Measurements from ENCODE around the gene TMEM74B.
"Not testable (repeated sequence)": the region's sequence is repeated elsewhere in the genome, so short reads cannot be mapped to it uniquely, and the experiment has no call there.

TMEM74B gene

DNA sequence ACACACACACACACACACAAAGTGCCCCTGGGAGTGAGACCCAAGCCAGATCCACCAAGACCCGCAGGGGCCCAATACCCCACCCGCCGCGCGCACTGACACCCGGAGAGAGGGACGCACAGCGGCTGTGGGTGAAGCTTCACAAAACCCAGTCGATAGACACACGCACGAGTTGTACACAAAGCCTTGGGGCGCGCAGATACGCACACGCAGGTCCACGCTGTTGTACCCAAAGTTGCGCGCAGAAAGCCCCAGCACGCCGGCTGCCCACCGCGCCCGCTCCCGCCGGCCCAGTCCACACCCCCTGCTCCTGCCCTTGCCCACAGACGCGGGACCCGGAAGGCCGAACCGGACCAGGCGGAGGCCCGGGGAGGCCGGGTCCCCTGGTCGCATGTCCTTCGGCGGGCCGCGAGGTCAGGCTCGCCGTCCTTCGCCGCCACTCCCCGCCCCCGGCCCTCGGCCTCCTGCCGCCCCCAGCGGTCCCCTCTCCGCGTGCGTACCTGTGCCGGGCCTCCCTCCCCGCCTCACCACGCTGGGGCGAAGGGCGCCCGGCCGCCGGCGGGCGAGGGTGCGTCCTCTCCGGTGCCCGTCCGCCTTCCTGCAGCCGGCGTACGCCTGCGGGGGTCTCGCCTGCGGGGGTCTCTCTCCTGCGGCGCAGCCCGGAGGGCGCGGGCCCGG lies at the start of gene TMEM74B:
TSS of gene TMEM74B (minus strand) at position 344 of the 678 bp plus-strand sequence. CDS start 1,180 bp downstream, outside the sequence.
- no peak for DNase-seq

- no peak for DNase-seq
Measured at GRCh38 chr20:1232286-1233111, 47.7 kb upstream of the TMEM74B start.

DNA sequence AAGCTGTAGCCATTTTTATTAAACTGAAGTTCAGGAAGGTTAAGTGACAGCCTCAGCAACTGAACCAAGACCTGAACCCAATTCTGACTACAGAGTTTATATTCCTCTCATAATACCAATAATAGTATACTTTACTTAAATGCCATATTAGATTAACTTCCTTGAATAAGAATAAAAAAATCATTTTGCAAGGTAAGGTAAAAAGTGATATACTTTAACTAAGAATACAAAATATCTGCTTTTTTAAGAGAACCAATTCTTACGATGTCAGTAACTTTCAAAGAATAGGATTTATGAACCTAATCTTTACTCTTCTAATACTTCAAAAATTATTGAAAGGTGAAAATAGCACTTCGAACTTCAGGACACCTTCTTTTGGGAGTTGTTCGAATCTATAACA lies 44.8 kb upstream of the TMEM74B start:
- no peak for DNase-seq

GRCh38 chr20:1225783-1226654 lies 41.2 kb upstream of the TMEM74B start, which contains the start of gene RAD21L1:
Gene RAD21L1, plus strand, starts transcription at chr20:1226044. Its CDS starts 2,410 bp downstream, at chr20:1228454.
- no peak for DNase-seq

DNA sequence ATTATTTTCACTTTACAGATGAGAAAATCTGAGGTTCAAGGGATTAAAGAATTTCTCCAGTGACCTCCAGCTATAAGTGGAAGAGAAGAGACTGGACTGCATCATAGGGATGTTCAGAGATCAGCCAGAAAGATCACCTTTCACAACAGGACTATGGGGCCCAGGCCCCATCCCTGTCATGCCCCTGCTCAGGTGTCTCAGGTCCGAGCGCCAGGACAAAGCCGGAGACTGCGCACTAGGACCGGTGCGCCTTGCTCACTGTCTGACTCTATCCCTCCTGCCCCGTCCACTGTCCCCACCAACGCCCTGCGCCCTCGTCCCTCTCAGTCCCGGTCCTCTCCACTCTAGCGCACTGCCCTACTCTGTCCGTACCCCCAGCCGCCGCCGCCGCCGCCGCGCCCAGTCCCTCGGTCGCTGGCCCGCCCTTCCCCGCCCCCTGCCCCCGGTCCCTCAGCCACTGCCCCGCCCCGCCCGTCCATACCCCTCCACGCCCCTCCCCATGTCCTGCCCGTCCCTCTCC lies 40.5 kb upstream of the TMEM74B start:
- DNase-seq: no peak

DNA sequence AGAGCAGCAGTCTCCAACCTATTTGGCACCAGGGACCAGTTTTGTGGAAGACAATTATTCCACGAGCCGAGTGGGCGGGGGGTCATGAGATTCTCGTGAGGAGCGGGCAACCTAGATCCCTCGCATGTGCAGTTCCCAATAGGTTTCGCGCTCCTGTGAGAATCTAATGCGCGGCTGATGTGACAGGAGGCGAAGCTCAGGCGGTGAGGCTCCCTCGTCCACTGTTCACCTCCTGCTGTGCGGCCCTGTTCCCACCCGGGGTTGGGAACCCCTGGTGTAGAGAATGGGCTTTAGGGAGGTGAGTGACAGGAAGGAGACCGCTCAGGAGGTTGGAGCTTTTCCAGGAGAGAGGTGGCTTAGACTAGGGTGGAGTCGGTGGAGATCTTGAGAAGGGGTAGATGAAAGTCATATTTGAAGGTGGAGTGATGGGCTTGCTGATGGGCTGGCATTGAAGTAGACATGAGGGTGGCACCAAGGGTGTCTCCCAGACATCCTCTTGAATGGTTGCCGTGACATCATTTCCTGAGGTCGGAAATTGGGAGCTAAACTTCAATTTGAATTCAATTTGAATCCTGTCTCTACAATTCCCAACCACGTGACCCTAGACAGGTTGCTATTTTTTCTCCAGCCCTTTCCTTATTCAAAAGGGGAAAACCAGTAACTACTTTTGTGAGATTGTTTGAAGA lies 39.6 kb upstream of the TMEM74B start:
- no peak for DNase-seq

GRCh38 chr20:1222750-1223149 lies 38.0 kb upstream of the TMEM74B start:
- DNase-seq: not testable (repeated sequence)

DNA sequence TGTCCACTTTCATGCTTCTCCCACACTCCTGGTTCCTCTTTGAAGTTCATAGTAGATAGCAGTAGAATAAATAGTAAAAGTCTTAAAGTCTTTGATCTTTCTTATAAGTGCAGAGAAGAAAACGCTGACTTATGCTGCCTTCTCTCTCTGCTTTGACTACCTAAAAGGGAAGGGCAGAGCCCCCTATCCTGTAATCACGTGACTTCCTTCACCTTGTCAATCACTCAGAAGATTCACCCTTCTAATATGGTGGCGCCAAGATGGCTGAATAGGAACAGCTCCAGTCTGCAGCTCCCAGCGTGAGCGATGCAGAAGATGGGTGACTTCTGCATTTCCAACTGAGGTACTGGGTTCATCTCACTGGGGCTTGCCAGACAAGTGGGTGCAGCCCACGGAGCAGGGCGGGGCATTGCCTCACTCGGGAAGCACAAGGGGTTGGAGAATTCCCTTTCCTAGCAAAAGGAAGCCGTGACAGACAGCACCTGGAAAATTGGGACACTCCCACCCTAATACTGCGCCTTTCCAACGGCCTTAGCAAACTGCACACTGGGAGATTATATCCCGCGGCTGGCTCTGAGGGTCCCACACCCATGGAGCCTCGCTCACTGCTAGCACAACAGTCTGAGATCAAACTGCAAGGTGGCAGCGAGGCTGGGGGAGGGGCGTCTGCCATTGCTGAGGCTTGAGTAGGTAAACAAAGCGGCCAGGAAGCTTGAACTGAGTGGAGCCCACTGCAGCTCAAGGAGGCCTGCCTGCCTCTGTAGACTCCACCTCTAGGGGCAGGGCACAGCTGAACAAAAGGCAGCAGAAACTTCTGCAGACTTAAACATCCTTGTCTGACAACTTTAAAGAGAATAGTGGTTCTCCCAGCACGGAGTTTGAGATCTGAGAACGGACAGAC lies 32.0 kb upstream of the TMEM74B start:
- DNase-seq: not testable (repeated sequence)

GRCh38 chr20:1215386-1216170 lies 30.8 kb upstream of the TMEM74B start:
- no peak for DNase-seq

GRCh38 chr20:1214838-1215261 lies 30.1 kb upstream of the TMEM74B start:
- no peak for DNase-seq

- no peak for DNase-seq
Measured at GRCh38 chr20:1212607-1213396, 28.0 kb upstream of the TMEM74B start.

- no peak for DNase-seq
Measured at GRCh38 chr20:1212023-1212422, 27.2 kb upstream of the TMEM74B start.

DNA sequence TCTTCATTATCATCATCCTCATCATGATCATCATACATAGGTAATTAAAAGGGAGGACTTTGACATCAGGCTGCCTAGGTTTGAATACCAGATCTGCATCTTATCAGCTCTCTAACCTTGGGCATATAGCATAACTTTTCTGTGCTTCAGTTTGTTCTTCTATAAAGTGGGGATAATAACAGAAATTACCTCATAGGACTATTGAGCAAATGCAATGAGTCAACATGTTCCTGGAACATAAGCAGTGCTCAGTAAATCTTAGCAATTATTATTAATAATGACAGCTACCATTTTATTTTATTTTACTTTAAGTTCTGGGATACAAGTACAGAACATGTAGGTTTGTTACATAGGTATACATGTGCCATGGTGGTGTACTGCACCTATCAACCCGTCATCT lies 25.7 kb upstream of the TMEM74B start:
- no peak for DNase-seq

DNA sequence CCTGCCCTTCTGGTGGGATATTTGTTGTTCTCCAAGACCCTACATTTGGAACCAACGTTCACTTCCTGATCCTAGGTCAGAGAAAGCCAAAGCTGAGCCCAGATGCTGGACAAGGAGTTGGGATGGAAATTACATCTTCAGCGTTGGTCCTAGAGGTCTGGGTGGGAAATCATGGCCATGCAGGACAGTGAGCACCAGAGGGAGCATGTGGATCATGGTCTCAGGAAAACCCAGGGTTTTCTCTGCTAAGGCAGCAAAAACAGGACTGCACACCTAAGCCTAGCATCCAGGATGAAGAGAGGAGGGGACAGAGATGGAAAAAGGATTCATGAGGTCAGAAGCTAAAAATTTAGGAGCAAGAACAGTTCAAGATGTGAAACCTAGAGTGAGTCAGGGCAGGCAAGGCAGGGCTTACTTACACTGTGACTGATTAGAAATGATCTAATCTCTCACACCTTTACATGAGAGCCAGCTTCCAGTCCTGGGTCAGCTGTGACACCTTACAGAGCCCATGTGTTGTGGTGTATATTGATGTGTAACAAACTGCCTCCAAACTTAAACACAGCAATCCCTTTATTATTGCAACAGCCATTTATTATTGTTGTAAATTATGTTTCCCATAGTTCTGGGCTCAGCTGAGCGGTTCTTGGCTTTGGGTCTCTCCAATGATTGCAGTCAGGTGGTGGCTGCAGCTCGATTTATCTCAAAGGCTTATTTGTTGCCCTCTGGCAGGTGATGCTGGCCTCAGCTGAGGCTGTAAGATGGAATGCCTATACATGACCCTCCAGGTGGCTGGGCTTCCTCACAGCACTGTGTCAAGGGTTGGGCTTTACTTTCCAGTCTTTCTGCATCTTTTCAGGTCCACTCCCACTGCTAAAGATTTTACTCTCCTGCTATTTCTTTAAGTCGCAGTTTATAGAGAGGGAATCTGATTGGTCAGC lies 24.9 kb upstream of the TMEM74B start:
- DNase-seq: no peak

GRCh38 chr20:1207293-1207878 lies 22.6 kb upstream of the TMEM74B start:
- DNase-seq: no peak

GRCh38 chr20:1206366-1207148 lies 21.8 kb upstream of the TMEM74B start:
- no peak for DNase-seq

DNA sequence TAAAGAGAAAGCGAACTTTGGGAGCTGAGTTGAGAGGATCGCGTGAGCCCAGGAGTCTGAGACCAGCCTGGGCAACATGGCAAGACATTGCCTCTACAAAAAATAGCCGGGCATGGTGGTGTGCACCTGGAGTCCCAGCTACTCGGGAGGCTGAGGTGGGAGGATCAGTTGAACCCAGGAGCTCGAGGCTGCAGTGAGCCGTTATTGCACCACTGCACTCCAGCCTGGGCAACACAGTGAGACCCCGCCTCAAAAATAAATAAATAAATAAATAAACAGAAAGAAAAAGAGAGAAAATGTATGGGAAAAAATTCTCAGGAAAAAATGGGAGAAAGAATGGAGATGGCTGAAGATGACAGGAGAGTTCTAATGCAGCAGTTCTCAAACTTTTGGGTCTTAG lies 21.0 kb upstream of the TMEM74B start:
- no peak for DNase-seq

All from NCI-H446 treated with DMSO at 0.1 percent for 48 hours (cell line).